ENCODE data around the gene IGSF21.

IGSF21 gene

DNA sequence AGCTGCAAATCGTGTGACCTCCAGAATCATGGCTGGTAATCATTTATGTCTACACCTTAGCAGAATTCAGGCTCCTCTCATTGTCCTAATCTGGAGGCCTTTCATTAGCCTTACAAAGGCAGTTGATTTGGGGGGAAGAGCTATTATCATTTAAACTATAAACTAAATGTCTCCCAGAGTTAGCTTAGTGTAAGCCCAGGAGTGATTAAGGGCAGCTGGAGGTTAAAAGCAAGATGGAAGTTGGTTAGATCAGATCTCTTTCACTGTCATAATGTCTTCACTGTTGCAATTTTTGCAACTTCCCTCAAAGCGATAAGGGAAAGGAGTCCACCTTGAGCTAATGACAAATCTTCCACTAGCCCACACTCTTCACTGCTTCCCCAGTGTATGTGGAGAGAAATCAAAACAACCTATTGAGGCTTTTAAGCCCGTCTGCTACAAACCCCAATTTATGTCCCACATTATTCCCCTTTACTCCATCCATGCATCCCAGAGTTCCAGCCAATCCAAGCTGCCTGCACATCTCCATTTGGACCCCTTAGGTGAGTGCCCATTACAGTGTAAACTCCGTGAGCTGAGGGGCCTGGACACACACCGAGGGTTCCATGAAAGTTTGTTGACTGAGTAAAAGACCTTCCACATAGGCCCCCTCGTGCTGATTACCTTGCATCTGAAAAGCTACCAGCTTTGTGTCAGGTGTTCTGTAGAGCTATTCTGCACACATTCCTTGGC is 311.7 kb downstream of the IGSF21 start:
- no peak for DNase-seq (ENCODE audit: low read depth, low spot score)

DNA sequence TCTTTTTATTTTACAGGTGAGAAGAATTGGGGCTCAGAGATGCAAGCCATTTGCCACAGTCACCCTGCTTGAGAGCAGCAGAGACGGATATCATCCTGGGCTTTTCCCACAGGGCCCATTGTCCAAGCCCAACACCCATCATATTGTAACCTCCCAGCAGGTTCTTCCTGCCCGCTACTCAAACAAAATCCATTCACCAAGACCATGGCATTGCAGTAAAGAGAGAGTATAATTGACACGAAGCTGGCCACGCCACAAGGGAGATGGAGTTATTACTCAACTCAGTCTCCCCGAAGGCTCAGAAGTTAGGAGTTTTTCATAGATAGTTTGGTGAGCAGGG is 312.2 kb downstream of the IGSF21 start:
- no peak for DNase-seq (ENCODE audit: low read depth, low spot score)

DNA sequence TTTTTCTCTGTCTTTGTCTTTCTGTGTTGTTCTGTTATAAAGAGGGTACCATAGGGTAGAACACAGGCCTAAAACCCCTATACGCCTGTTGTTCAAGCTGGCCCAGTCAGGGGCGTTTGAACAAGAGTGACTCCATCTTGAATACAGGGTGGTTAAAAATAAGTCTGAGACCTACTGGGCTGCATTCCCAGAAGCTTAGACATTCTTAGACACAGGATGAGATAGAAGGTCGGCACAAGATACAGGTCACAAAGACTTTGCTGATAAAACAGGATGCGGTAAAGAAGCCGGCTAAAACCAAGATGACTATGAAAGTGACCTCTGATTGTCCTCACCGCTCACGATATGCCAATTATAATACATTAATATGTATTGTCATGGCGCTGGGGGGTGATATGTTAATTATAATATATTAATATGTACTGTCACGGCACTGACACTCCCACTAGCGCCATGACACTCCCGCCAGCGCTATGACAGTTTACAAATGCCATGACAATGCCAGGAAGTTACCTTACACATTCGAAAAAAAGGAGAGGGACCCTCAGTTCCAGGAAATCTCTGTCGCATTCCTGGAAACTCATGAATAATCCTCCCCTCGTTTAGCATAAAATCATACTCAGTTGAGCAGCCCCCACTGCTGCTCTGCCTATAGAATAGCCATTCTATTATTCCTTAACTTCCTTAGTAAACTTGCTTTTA is 314.6 kb downstream of the IGSF21 start:
- DNase-seq (ENCODE audit: low read depth, low spot score) = no peak

DNA sequence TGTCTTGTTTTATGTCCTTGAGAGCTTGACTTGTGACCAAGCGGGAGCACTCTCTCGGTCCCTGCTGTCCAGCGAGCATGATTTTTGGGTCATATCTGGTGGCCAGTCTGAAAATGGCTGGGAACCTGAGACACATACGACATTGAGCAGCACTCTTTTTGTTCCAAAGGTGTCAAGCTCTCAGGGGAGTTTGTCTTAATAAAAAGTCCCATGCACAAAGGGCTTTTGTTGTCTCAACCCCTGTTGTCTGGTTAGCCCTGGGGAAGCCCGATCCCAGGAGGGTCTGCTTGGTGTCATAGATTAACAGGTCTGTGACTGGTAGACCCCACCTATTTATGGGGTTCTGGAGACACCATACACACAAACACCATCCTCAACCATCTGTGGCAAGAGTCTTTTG is 315.4 kb downstream of the IGSF21 start:
- DNase-seq (ENCODE audit: low read depth, low spot score) = no peak

DNA sequence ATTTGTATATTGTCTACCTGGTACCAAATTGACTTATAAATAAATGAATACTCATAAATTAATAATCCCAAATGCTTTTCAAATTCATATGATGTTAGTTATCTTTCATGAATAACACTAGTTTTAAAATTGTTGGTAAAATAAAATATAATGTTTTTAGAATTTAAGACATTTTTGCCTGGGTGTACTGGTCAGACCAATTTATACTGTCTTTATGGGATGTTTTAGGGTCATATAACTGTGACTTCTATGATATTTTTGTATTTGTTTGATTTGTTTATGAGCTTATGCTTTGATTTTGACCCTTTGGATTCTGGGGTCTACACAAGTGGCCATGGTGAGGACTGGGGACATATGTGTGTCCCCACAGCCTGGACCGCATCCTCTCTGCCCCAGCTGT is 319.0 kb downstream of the IGSF21 start:
- DNase-seq (ENCODE audit: low read depth, low spot score) = no peak
